ENCODE data around the gene ZDHHC11.
"Not testable (repeated sequence)": the region's sequence is repeated elsewhere in the genome, so short reads cannot be mapped to it uniquely, and the experiment has no call there.

Gene ZDHHC11

GRCh38 chr5:758698-759053 is 92.1 kb downstream of the ZDHHC11 start:
- no peak for DNase-seq

GRCh38 chr5:757931-758697 is 92.7 kb downstream of the ZDHHC11 start:
- DNase-seq, result peak in 1 of 2 experiments; percentile 33

- DNase-seq, result no peak
Measured at GRCh38 chr5:757346-757930, 93.3 kb downstream of the ZDHHC11 start.

DNA sequence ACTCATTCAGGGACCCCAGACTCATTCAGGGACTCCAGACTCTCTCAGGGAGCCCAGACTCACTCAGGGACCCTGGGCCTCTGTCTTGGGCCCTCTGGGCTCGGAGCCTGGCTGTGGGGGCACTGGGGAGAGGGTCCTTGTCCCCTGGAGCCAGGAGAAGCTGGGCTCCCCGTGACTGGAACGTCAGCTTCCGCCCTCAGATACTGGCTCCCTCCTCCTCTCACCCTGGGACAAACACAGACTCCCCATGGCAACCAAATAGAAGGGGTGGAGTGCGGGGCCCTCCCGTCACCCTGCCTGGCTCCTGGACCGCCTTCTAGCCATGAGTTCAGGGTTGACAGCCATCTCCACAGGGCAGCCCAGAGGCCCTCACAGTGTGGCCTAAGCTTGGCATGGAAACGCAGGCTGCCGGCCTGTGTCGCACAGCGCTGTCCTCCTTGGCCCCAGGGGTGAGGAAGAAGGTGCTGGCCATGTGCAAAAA is 93.9 kb downstream of the ZDHHC11 start:
- DNase-seq, result no peak

DNA sequence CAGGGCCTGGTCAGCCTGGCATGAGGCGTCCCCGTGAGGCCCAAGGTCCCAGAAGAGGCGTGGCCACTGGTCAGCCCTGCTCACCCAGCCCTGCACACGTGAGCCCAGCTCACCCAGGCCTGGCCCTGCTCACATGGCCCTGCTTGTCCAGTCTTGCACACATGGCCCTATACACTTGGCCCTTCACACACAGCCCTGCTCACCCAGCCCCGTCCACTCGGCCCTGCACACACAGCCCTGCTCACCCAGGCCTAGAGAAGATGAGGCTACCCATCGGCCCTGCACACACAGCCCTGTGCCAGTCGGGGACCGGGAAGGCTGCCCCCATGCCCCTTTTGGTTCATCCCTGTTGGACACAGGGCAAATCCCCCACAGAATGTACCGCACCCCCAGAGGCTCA is 94.6 kb downstream of the ZDHHC11 start:
- no peak for DNase-seq

DNA sequence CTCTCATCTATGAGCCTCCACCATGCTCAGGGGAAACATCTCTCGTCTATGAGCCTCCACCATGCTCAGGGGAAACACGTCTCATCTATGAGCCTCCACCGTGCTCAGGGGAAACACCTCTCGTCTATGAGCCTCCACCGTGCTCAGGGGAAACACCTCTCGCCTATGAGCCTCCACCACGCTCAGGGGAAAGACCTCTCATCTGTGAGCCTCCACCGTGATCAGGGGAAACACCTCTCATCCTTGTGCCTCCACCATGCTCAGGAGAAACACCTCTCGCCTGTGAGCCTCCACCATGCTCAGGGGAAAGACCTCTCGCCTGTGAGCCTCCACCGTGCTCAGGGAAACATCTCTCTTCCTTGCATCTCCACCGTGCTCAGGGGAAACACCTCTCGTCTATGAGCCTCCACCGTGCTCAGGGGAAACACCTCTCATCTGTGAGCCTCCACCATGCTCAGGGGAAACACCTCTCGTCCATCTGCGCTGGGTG is 96.6 kb downstream of the ZDHHC11 start:
- DNase-seq, result not testable (repeated sequence)

DNA sequence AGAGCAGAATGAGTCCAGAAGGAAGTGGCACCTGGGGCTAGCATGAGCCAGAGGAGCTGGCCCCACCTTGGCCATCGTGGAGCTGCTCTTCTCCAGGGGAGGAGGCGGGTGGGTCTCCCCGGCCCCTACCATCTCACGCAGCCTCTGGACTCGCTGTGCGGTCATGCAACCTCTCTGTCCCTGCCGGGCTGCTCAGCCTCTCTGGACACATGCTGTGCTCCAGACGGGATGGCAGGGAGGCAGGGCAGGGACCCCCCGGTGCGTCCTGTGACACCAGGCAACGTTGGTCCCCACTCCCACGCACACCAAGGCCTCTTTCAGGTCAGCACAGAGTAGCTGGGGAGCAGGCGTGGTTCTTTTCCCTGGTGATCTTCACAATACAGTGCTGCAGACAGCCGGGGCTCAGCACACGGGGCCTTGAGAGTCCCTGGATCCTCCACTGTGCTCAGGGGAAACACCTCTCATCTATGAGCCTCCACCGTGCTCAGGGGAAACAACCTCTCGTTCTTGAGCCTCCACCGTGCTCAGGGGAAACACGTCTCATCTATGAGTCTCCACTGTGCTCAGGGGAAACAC is 97.1 kb downstream of the ZDHHC11 start:
- not testable (repeated sequence) for DNase-seq

- not testable (repeated sequence) for DNase-seq
Measured at GRCh38 chr5:752532-753115, 98.2 kb downstream of the ZDHHC11 start.

GRCh38 chr5:751992-752391 is 98.8 kb downstream of the ZDHHC11 start:
- DNase-seq, result not testable (repeated sequence)

GRCh38 chr5:751496-751895 is 99.3 kb downstream of the ZDHHC11 start:
- no peak for DNase-seq

GRCh38 chr5:750226-750625 is 100.6 kb downstream of the ZDHHC11 start:
- DNase-seq, result not testable (repeated sequence)

DNA sequence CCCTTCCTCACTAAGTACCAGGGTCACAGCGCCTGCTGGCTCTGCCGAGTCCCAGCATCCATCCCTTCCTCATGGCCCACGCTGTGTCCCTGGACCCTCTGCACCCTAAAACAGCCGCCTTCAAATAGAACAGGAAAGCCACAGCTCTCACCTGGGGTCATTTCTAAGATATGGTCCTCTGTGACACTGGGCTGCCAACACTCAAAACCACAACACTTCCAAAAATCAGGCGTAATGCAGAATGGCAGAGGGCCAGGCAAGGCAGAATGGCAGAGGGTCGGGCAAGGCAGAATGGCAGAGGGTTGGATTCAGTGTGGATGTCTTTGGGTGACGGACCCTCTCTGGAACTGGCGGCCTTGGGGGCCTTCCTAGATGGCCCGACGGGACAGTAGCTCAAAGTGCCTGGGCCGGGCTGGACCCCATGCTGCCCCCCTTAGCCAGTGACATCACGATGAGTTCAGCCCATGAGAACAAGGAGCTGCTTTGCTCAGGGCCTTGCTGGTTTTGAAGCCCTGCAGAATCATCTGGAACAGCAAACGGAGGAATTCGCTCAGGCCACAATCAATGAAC is 101.6 kb downstream of the ZDHHC11 start:
- no peak for DNase-seq

DNA sequence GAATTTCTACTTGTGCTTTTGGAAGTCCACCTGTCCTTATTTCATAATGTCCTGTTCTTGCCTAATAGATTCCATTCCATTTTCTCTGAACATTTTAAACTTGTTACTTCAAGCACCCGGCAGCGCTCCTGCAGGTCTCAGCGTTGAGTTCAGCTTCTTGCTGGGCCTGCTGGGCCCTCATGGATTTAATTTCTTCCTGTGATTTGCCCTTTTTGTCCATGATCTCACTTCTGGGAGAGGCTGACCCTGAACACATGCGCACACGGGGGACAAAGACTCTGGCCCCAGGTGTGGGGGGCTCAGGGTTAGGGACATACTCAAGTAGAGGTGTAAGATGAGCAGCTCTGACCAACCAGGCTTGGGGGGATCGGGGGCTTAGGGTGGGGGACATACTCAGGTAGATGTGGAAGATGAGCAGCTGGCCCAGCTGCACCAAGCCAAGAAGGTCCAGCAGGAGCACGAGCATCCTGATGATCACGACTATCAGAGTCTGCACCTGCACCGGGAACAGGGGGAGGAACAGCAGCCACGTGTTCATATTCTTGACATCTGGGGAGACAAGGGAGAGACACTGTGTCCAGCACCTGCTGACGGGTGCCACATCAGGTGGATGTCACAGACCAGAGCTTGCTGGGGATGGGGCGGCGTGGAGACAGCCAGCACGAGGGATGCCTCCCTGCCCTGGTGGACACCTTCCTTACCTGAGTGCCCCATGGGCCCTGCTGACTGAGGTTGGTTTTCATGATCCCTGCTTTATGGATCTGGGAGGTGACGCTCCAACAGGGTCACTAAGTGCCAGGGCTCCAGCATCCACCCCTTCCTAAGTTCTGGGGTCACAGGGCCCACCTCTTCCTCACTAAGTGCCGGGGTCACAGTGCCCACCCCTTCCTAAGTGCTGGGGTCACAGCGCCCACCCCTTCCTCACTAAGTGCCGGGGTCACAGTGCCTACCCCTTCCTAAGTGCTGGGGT is 102.5 kb downstream of the ZDHHC11 start:
- not testable (repeated sequence) for DNase-seq

- DNase-seq, result not testable (repeated sequence)
Measured at GRCh38 chr5:747303-747844, 103.4 kb downstream of the ZDHHC11 start.

- no peak for DNase-seq
Measured at GRCh38 chr5:746258-746761, 104.5 kb downstream of the ZDHHC11 start.

Data from NCI-H526 (cell line).